HG03039 (cell line): Measurements from ENCODE around the gene KLHL18.
"Not testable (repeated sequence)": the region's sequence is repeated elsewhere in the genome, so short reads cannot be mapped to it uniquely, and the experiment has no call there.

ENCODE experiments used
- ATAC-seq: cut with Tn5 transposase; IDR thresholded peaks from one replicate; pipeline ENCODE4 v1.9.1; 2021; ENCODE audit warnings: mild to moderate bottlenecking, moderate library complexity; ENCODE audit not compliant: unreplicated experiment

The KLHL18 gene

GRCh38 chr3:47359323-47359722 lies 76.6 kb downstream of the KLHL18 start:
- ATAC-seq = no peak

- ATAC-seq = not testable (repeated sequence)
Observed at GRCh38 chr3:47360110-47360517, 77.4 kb downstream of the KLHL18 start.

DNA sequence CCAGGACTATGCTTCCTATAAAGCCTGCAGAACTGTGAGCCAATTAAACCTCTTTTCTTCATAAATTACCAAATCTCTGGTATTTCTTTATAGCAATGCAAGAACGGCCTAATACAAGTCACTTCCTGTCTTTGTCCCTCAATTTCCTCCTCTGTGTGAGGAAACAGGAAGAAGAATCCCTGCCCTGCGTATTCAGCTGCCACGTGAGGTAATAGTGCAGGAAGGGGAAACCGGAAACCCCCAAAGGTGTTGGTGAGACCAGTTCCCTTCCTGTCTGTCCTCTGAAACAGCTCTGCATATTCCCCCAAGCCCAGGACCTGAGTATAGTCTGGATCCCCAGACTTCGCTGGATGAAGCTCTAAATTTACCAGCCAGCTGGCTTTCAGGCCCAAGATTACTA lies 80.0 kb downstream of the KLHL18 start:
- no peak for ATAC-seq

DNA sequence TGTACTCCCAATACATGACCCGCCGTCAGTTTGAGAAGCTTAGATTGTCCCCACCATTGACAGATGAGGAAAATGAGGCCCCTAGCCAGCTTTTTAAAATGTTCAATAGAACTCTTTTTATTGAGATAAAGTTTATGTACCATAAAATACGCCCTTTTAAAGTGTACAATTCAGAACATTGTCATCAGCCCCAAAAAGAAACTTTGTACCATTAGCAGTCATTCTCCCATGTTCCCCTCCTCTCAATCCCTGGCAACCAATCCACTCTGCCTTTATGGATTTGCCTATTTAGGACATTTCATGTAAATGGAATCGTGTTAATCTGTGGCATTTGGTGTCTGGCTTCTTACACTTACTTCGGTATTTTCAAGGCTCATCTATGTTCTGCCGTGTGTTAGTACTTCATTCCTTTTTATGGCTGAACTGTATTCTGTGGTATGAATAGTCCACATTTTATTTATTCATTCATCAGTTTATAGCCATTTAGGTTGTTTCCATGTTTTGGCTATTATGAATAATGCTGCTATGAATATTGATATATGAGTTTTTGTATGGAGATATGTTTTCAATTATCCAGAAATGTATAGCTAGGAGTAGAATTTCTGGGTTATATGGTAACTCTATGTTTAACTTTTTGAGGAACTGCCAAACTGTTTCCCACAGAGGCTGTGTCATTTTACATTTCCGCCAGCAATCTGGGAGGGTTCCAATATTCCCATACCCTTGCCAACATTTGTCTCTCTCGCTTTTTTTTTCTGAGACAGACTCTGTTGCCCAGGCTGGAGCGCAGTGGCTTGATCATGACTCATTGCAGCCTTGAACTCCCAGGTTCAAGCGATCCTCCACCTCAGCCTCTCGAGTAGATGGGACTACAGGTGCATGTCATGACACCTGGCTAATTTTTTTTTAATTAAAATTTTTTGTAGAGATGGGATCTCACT lies 82.7 kb downstream of the KLHL18 start:
- ATAC-seq = no peak

- no peak for ATAC-seq
Observed at GRCh38 chr3:47366833-47367232, 84.1 kb downstream of the KLHL18 start.

- no peak for ATAC-seq
Observed at GRCh38 chr3:47367631-47368030, 84.9 kb downstream of the KLHL18 start.

- ATAC-seq = not testable (repeated sequence)
Observed at GRCh38 chr3:47370020-47370419, 87.3 kb downstream of the KLHL18 start.

DNA sequence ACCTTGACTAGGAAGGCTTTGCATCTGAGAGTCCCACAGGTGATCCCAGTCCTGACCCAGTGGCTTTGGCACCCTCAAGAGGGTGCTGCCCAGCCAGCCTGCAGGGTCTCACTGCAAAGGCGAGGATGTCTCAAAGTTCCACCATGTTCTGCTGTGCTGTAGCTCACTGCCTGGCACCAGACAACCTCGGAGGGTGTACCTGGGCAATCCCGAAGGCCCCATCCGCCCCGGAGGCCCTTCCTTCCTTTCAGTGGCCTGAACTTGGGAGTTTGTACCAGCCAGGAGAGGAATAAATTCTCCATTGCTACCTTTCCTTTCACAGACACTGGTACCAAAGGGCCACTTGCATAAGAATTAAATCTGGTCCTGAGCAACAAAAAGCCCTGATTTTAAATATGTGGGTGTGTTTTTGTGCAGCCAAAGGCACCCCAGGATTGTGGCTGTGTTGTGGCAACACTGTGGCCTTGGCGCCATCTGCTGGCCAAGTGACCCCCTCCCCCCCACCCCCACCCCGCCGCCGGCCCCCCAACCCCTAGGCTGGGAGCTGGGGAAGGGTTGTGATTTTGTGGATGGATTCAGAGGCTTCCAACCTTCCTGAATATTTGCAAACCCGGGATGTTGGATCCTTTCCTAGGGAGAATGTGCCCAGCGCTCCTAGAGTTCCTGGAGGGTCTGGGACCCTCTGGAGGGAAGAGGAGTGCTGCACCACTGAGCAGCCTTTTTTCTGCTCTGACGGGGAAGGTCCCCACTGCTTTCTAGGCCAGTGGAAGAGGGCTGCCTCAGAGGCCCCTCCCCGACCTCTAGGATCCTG lies 88.3 kb downstream of the KLHL18 start:
- no peak for ATAC-seq

- no peak for ATAC-seq
Observed at GRCh38 chr3:47374587-47374986, 91.8 kb downstream of the KLHL18 start.

GRCh38 chr3:47376393-47376792 lies 93.6 kb downstream of the KLHL18 start:
- no peak for ATAC-seq

DNA sequence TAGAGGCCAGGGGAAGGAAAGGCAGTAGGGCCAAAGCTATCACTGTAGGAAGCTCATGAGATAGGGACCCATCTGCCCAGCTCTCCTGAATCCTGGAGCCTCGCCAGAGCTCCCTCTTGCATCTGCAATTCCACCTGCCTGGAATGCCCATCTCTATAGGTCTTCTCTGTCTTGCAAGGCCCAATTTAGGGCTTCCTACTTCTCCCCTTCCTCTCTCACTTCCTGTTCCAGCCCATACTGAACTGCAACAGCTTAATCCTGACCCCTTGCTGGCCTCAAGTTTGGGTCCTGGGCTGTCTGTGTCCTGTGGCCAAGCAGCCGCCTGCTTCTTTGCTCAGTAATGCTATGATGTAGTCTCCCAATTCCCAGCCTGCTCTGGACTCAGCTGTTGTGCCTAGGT lies 94.4 kb downstream of the KLHL18 start:
- no peak for ATAC-seq

GRCh38 chr3:47378869-47379268 lies 96.1 kb downstream of the KLHL18 start:
- ATAC-seq = no peak

DNA sequence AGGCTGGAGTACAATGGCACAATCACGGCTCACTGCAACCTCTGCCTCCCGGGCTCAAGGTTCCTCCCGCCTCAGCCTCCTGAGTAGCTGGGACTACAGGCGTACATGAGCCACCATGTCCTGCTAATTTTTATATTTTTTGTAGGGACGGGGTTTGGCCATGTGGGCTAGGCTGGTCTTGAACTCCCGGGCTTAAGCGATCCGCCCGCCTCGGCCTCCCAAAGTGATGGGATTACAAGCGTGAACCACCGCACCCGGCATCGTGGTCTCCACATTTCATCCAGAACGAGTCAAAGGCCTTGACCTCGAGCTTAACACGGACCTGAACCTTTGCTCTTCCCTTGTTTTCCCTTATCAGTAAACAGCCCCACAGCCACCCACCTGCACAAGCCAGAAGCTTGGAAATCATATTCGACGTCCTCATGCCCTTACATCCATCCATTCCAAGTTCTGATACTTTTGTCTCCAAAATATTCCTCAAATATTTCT lies 96.7 kb downstream of the KLHL18 start:
- ATAC-seq = no peak

DNA sequence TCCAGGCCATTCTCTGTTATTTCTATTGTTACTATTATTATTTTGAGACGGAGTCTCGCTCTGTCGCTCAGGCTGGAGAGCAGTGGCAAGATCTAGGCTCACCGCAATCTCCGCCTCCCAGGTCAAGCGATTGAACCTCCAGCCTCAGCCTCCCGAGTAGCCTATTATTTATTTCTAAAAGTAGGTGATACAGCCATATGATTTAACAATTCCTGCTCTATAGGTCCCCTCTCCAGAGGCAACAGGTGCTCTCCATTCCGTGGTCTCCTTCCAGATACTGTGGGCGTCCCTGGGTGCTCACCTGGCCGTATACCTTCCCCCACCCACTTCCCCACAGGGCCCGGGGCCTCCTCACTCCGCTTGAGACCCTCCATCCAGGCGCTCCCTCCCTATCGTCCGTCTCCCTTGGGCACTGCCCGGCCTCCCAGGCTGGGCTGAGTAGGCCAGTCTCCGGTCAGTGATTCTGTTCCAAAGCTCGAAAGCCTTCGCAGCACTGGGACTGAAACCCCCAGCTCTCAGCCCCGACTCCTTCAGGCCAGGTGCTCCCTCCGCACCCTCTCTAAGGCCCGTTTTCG lies 97.4 kb downstream of the KLHL18 start:
- no peak for ATAC-seq

DNA sequence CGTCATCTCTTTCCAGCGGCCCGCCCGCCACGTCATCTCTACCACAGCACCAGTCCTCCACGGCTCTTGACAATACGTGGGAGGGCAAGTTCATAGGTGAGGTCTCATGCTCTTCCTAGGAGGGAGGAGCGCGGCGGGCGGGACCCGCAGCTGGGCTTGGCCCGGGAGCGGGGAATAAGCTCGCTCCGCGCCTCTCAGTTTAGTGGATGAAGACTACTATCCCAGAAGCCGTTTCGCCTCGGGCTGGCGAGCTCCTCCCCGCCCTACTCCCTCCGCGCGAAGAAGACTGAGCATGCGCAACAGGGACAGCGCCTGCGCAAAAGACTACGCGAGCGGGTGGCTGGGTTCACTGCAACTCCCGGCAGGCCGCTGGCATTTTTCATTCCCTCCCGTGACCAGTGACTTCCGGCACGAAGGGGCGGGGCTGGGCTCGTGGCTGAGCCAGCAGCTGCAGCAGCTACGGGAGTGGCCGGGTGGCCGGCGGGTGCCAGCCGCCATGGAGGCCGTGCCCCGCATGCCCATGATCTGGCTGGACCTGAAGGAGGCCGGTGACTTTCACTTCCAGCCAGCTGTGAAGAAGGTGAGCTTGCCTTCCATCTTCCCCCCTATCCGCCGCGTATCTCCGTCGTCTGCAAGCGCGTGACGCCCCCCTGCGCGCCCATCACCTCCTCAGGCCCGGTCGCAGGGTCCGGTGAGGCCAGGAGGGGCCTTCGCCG lies 98.0 kb downstream of the KLHL18 start, which contains the start of gene PTPN23:
PTPN23 (plus strand) TSS at position 421 of the 716 bp plus-strand sequence; CDS start at position 497, 76 bp downstream.
- peak; percentile 73 for ATAC-seq

- ATAC-seq = peak; percentile 52
Observed at GRCh38 chr3:47381317-47382157, 98.8 kb downstream of the KLHL18 start.

GRCh38 chr3:47384425-47384824 lies 101.7 kb downstream of the KLHL18 start:
- no peak for ATAC-seq

DNA sequence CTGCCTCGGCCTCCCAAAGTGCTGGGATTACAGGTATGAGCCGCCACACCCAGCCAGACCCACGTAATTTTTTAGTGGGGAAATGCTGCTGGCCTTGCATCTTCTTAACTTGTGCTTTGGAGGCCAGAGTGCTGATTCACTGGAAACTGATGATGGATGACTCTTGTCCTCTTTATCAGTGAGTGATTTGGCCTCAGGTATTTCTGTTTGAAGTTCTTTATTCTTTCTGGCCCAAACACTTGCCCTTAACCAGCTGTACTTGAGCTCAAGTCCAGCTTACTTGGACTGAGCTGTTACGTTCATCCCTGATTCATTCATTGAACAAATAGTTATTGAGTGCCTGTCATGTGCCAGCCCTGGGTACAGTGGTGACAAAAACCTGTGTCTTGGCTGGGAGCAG lies 102.3 kb downstream of the KLHL18 start:
- ATAC-seq = no peak

DNA sequence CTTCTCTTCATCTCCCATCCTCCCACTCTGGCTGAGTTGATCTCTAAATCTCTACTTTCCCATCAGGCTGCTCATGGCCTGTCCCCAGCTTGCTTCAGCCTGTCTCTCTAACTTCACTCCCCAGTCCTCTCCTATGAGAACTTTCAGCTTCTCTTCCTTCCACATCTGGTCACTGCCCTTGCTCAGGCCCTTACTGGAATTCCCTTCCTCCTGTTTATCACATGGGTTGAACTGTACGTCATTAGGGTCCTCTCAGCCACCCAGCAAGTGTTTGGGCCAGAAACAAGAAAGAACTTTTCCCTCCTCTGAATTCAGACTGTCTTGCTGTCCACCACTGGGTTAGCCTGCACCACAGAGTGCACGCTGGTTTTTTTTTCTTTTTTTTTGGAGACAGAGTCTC lies 103.1 kb downstream of the KLHL18 start:
- no peak for ATAC-seq

- ATAC-seq = no peak
Observed at GRCh38 chr3:47392933-47393332, 110.2 kb downstream of the KLHL18 start.
